ENCODE measurements around the gene JAKMIP2. TPM values are rescaled to one million over a fixed set of nuclear protein-coding genes. Genes with fewer than 3 reads are reported as not detected.

JAKMIP2 gene
- total and polyA plus RNA-seq, 10 donors, result 0.09 to 2.4 (median 1.5) TPM

GRCh38 chr5:147750065-147750464 is 32.5 kb downstream of the JAKMIP2 start:
- intact Hi-C loops (cut with DNase I; ENCODE audit: low total_unique reads), result no loop called here
- TF ChIP-seq CTCF (IDR thresholded peaks at IDR 0.05 in 8 of 11, conservative IDR thresholded peaks at IDR 0.05 in 3 of 11), result no peak
- no peak for TF ChIP-seq POLR2AphosphoS5 (IDR thresholded peaks at IDR 0.05)
- no peak for TF ChIP-seq POLR2A (IDR thresholded peaks at IDR 0.05)
- no peaks in the 10 kb centered on the region for H3K36me3 ChIP-seq
- no peaks in the 10 kb centered on the region for H3K4me1 ChIP-seq
- no peaks in the 10 kb centered on the region for H3K27me3 ChIP-seq (replicated peaks in 1 of 7)
- no peak overlapping the region for H3K4me3 ChIP-seq
- H3K27ac ChIP-seq, result no peak overlapping the region
- 57 to 65% (median 62%) methylated on average over 4 of the region's 4 CpGs for WGBS, 5 donors
- no peaks in the 10 kb centered on the region for H3K9me3 ChIP-seq
- DNase-seq, result no peak

- intact Hi-C loops (cut with DNase I; ENCODE audit: low total_unique reads), result no loop called here
- no peak overlapping the region for H3K27ac ChIP-seq
- TF ChIP-seq CTCF (IDR thresholded peaks at IDR 0.05 in 8 of 11, conservative IDR thresholded peaks at IDR 0.05 in 3 of 11) (no peak), POLR2AphosphoS5 (IDR thresholded peaks at IDR 0.05) (no peak), POLR2A (IDR thresholded peaks at IDR 0.05) (no peak)
- 66 to 81% (median 73%) methylated on average over 2 of the region's 2 CpGs for WGBS, 5 donors
- no peak overlapping the region for H3K4me3 ChIP-seq
- H3K27me3 ChIP-seq (replicated peaks in 1 of 7), result no peaks in the 10 kb centered on the region
- H3K9me3 ChIP-seq, result no peaks in the 10 kb centered on the region
- no peaks in the 10 kb centered on the region for H3K4me1 ChIP-seq
- no peak for DNase-seq
- no peaks in the 10 kb centered on the region for H3K36me3 ChIP-seq
Observed at GRCh38 chr5:147748590-147748989, 33.9 kb downstream of the JAKMIP2 start.

DNA sequence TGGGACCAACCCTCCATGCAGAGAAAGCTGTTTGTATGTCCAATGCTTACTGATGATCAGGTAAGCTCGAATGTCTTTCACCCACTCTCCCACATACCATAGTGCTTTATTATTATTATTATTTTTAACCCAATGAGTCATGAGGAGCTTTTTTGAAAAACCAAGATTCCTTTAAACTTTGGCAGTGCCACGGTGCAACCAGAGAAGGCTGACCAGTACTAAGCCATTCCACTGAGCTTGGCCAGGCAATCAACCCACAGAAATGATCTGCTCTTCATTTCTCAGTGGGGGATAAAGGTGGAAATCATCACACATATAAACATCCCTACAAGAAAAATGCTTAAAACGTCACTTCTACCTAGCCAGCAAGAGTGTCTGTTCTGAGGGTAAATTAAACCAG is 35.5 kb downstream of the JAKMIP2 start:
- DNase-seq, result no peak
- WGBS, 5 donors, result 73 to 80% (median 77%) methylated on average over 3 of the region's 3 CpGs

DNA sequence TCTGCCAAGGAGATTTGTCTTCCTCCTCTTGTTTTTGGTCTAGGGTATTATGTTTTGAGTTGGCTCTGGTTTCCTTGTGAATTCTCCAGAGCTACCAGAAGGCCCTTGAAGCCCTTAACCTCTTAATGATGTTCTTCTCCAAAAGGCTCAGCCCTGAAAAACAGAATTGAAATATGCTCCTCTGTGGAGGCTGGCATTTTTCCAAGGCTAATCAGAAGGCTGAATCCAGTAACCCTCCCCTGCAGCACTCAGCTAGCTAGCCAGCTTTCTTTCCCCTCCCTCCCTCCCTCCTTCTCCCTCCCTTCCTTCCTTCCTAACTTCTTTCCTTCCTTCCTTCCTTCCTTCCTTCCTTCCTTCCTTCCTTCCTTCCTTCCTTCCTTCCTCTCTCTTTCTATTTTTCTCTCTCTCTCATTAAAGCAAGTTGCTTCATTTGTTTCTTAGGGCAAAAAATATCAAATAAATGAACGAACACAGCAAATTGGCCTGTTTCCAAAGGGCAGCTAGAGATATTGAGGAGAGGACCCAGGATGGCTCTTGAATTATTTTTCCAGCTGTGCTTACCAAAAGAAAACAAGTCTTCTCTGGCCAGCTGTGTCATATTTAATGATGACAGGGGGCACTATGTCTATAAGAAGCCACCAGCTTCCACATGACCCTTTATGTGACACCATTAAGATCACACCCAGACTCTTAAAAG is 38.7 kb downstream of the JAKMIP2 start:
- intact Hi-C loops (cut with DNase I; ENCODE audit: low total_unique reads), result no loop called here
- H3K27ac ChIP-seq, result no peak overlapping the region
- H3K4me3 ChIP-seq, result no peak overlapping the region
- no peaks in the 10 kb centered on the region for H3K4me1 ChIP-seq
- peaks cover 0 to 3% (median 0%) of the 10 kb centered on the region in 7 donors for H3K27me3 ChIP-seq (replicated peaks in 1 of 7)
- 42 to 78% (median 66%) methylated on average over 1 of the region's 1 CpG for WGBS, 5 donors
- no peaks in the 10 kb centered on the region for H3K9me3 ChIP-seq
- no peak for DNase-seq
- H3K36me3 ChIP-seq, result no peaks in the 10 kb centered on the region
- TF ChIP-seq CTCF (IDR thresholded peaks at IDR 0.05 in 8 of 11, conservative IDR thresholded peaks at IDR 0.05 in 3 of 11) (no peak), POLR2AphosphoS5 (IDR thresholded peaks at IDR 0.05) (no peak), POLR2A (IDR thresholded peaks at IDR 0.05) (no peak)

More for the DNA sequence above, 35.5 kb downstream of the JAKMIP2 start:
- Histone ChIP-seq H3K4me1 (no peaks in the 10 kb centered on the region), H3K4me3 (no peak overlapping the region), H3K27ac (no peak overlapping the region), H3K27me3 (replicated peaks in 1 of 7) (no peaks in the 10 kb centered on the region), H3K9me3 (no peaks in the 10 kb centered on the region), H3K36me3 (no peaks in the 10 kb centered on the region)
- intact Hi-C loops (cut with DNase I; ENCODE audit: low total_unique reads), result no loop called here
- no peak for TF ChIP-seq POLR2A (IDR thresholded peaks at IDR 0.05)

Data from spleen (tissue), 11 donors.